HepG2 (cell line): Measurements from ENCODE around the gene TIMM13. TPM values are rescaled to one million over a fixed set of nuclear protein-coding genes. Genes with fewer than 3 reads are reported as not detected.

Experiments used
- ATAD3A ChIP-seq: sonication (generic); formaldehyde crosslinking; IDR thresholded peaks from 2 replicates; pipeline ENCODE4 v1.4.0; 2020; ENCODE audit warnings: missing genetic modification reagents
- BCLAF1 ChIP-seq: fragments of 450-650 bp; IDR thresholded peaks from 2 replicates; pipeline ENCODE4 v1.6.1; 2017; ENCODE audit warnings: mild to moderate bottlenecking
- BHLHE40 ChIP-seq: IDR thresholded peaks from 2 replicates; pipeline ENCODE4 v1.6.1; 2011; ENCODE audit warnings: low read length, improper control_type of control experiment
- ERF ChIP-seq: IDR thresholded peaks from 2 replicates; pipeline ENCODE4 v1.6.1; 2018; ENCODE audit warnings: missing biosample characterization, missing genetic modification reagents
- FOXJ3 ChIP-seq: sonication (generic); formaldehyde crosslinking; IDR thresholded peaks from 2 replicates; pipeline ENCODE4 v1.4.0; 2020; ENCODE audit warnings: missing genetic modification reagents, mild to moderate bottlenecking, borderline replicate concordance
- NFE2 ChIP-seq: sonication (generic); formaldehyde crosslinking; IDR thresholded peaks from 2 replicates; pipeline ENCODE4 v1.4.0; 2020; ENCODE audit warnings: missing genetic modification reagents
- NRL ChIP-seq: sonication (generic); formaldehyde crosslinking; IDR thresholded peaks from 2 replicates; pipeline ENCODE4 v1.5.0; 2020; ENCODE audit warnings: missing genetic modification reagents, mild to moderate bottlenecking, moderate library complexity, borderline replicate concordance
- REXO4 ChIP-seq: sonication (generic); formaldehyde crosslinking; IDR thresholded peaks from 2 replicates; pipeline ENCODE4 v1.8.0; 2022; ENCODE audit warnings: missing genetic modification reagents, mild to moderate bottlenecking, borderline replicate concordance
- SATB2 ChIP-seq: sonication (generic); formaldehyde crosslinking; IDR thresholded peaks from 2 replicates; pipeline ENCODE4 v1.5.0; 2020; ENCODE audit warnings: missing genetic modification reagents
- TCF7L2 ChIP-seq: IDR thresholded peaks from 2 replicates; pipeline ENCODE4 v1.6.1; 2011; ENCODE audit warnings: mild to moderate bottlenecking, low read depth, low read length, moderate library complexity
- TEAD3 ChIP-seq: optimal IDR thresholded peaks from 2 replicates; pipeline ENCODE3; 2016; ENCODE audit warnings: borderline replicate concordance
- TEF ChIP-seq: sonication (generic); formaldehyde crosslinking; IDR thresholded peaks from 2 replicates; pipeline ENCODE4 v1.5.0; 2020; ENCODE audit warnings: missing genetic modification reagents
- ZBTB7A ChIP-seq: sonication (generic); formaldehyde crosslinking; IDR thresholded peaks from 2 replicates; pipeline ENCODE4 v1.8.0; 2022; ENCODE audit warnings: mild to moderate bottlenecking, missing genetic modification reagents
- ZMYM2 ChIP-seq: sonication (generic); formaldehyde crosslinking; IDR thresholded peaks from 2 replicates; pipeline ENCODE4 v1.8.0; 2022; ENCODE audit warnings: mild to moderate bottlenecking, missing genetic modification reagents
- ZNF414 ChIP-seq: sonication (generic); formaldehyde crosslinking; IDR thresholded peaks from 2 replicates; pipeline ENCODE4 v1.5.0; 2020; ENCODE audit warnings: missing genetic modification reagents
- ZNF513 ChIP-seq: sonication (generic); formaldehyde crosslinking; conservative IDR thresholded peaks from 2 replicates; pipeline ENCODE4 v1.5.0; 2020; ENCODE audit warnings: missing genetic modification reagents
- ZNF530 ChIP-seq: sonication (generic); formaldehyde crosslinking; IDR thresholded peaks from 2 replicates; pipeline ENCODE4 v1.5.0; 2020; ENCODE audit warnings: low read depth, mild to moderate bottlenecking, missing genetic modification reagents
- ZNF547 ChIP-seq: sonication (generic); formaldehyde crosslinking; IDR thresholded peaks from 2 replicates; pipeline ENCODE4 v1.5.1; 2020; ENCODE audit warnings: mild to moderate bottlenecking, missing genetic modification reagents
- ZNF564 ChIP-seq: sonication (generic); formaldehyde crosslinking; IDR thresholded peaks from 2 replicates; pipeline ENCODE4 v1.8.1; 2023; ENCODE audit warnings: mild to moderate bottlenecking, missing genetic modification reagents
- ZNF614 ChIP-seq: IDR thresholded peaks from 2 replicates; pipeline ENCODE4 v1.6.1; 2018; ENCODE audit warnings: missing biosample characterization, missing genetic modification reagents, inconsistent platforms, borderline replicate concordance
- ZNF629 ChIP-seq: sonication (generic); formaldehyde crosslinking; conservative IDR thresholded peaks from 2 replicates; pipeline ENCODE4 v1.5.0; 2020; ENCODE audit warnings: missing genetic modification reagents
- ZNF644 ChIP-seq: IDR thresholded peaks from 2 replicates; pipeline ENCODE4 v1.6.1; 2016; ENCODE audit warnings: low read depth
- ZNF713 ChIP-seq: sonication (generic); formaldehyde crosslinking; IDR thresholded peaks from 2 replicates; pipeline ENCODE4 v1.4.0; 2020; ENCODE audit warnings: mild to moderate bottlenecking, missing genetic modification reagents
- ZNF720 ChIP-seq: sonication (generic); formaldehyde crosslinking; IDR thresholded peaks from 2 replicates; pipeline ENCODE4 v1.4.0; 2020; ENCODE audit warnings: missing genetic modification reagents
- ZNF773 ChIP-seq: sonication (generic); formaldehyde crosslinking; IDR thresholded peaks from 2 replicates; pipeline ENCODE4 v1.4.0; 2020; ENCODE audit warnings: missing genetic modification reagents, borderline replicate concordance
- ZNF792 ChIP-seq: IDR thresholded peaks from 2 replicates; pipeline ENCODE4 v1.6.1; 2016
- ZSCAN21 ChIP-seq: sonication (generic); formaldehyde crosslinking; IDR thresholded peaks from 2 replicates; pipeline ENCODE4 v1.8.0; 2022; ENCODE audit warnings: mild to moderate bottlenecking, missing genetic modification reagents, moderate library complexity, borderline replicate concordance
- polyA plus RNA-seq, 8 experiments: library from polyadenylated mRNA; depleted of rRNA in 3 of 8; stranded (reverse) in 7 of 8; unstranded in 1 of 8; fragments of >200 nt; fragmentation: Illumina TruSeq in 4 of 8; extraction: Trizol in 4 of 8; gene quantifications; 2 replicates each; pipeline versions ENCODE4 v1.2.1 to v1.2.3, GENCODE V29; 2011 to 2016; ENCODE audit warnings: low read depth in 4 of 8, missing spikeins in 1 of 8, mixed read lengths in 1 of 8; ENCODE audit not compliant: insufficient read depth in 1 of 8
- total RNA-seq, 5 experiments: library from RNA; depleted of rRNA; stranded (reverse); fragments of >200 nt; fragmentation: Illumina TruSeq; extraction: Trizol; gene quantifications; 2 replicates each; pipeline ENCODE4 v1.2.3, GENCODE V29; 2016; ENCODE audit warnings: low read depth in 1 of 5

Gene TIMM13
- total and polyA plus RNA-seq, 2 of the 13 experiments (the other 11 are each of a cell fraction or from before 2014, with no cell fraction given), result 48.4 to 108 TPM

- TF ChIP-seq ZNF614 (CRISPR knock-in tag), result peak; percentile 81; the same call in 1 of the 2 replicates
- TF ChIP-seq ZNF513 (CRISPR knock-in tag), result no peak
- peak; percentile 86 for TF ChIP-seq TEAD3 (CRISPR knock-in tag)
- no peak for TF ChIP-seq SATB2 (CRISPR knock-in tag)
- TF ChIP-seq ZNF644 (CRISPR knock-in tag), result peak; percentile 46; the same call in 1 of the 2 replicates
- TF ChIP-seq ZNF792 (CRISPR knock-in tag), result 0 out of 2 replicates have a peak, but pooled peaks have one; percentile 43
- TF ChIP-seq ZNF629, result peak; percentile 30; the same call in 1 of the 2 replicates
- no peak for TF ChIP-seq REXO4 (CRISPR knock-in tag)
- TF ChIP-seq ZNF564, result peak; percentile 96
- 0 out of 2 replicates have a peak, but pooled peaks have one; percentile 64 for TF ChIP-seq ZNF713 (CRISPR knock-in tag)
- TF ChIP-seq ZMYM2 (CRISPR knock-in tag), result no peak
- TF ChIP-seq ZNF720 (CRISPR knock-in tag), result no peak
- TF ChIP-seq ERF (CRISPR knock-in tag), result peak; percentile 87
- no peak; the same call in 1 of the 2 replicates for TF ChIP-seq ZNF547 (CRISPR knock-in tag)
- TF ChIP-seq ATAD3A (CRISPR knock-in tag), result no peak
- TF ChIP-seq ZNF773, result no peak
- TF ChIP-seq TEF, result no peak
- TF ChIP-seq BHLHE40, result no peak
- TF ChIP-seq NFE2 (CRISPR knock-in tag), result no peak
- TF ChIP-seq TCF7L2, result no peak
- no peak for TF ChIP-seq ZNF530 (CRISPR knock-in tag)
- TF ChIP-seq ZSCAN21 (CRISPR knock-in tag), result peak; percentile 84; the same call in 1 of the 2 replicates
- TF ChIP-seq FOXJ3 (CRISPR knock-in tag), result peak; percentile 34; the same call in 1 of the 2 replicates
- TF ChIP-seq BCLAF1, result no peak
- TF ChIP-seq ZBTB7A (CRISPR knock-in tag), result peak; percentile 95
- no peak; the same call in 1 of the 2 replicates for TF ChIP-seq NRL (CRISPR knock-in tag)
- peak; percentile 27 for TF ChIP-seq ZNF414 (CRISPR knock-in tag)
Measured at GRCh38 chr19:2416321-2417097, 10.9 kb downstream of the TIMM13 start (continued).
